Lung (tissue), 12 donors: ENCODE measurements around the gene BCL6. TPM values are rescaled to one million over a fixed set of nuclear protein-coding genes. Genes with fewer than 3 reads are reported as not detected.

Source experiments
- ATAC-seq: fragments of 200-7000 bp; cut with Tn5 transposase; one replicate; pipeline ENCODE4 v1.9.1; 2020; ENCODE audit warnings: moderate number of reproducible peaks; ENCODE audit not compliant: insufficient read depth, low FRiP score
- DNase-seq, 3 donors: peaks; one replicate each; pipeline ENCODE4 v3.0.0-alpha.2; 2013 to 2017
- H3K27ac ChIP-seq, 2 donors: one replicate each; pipeline ENCODE4 v1.5.1; 2013; ENCODE audit warnings: mild to moderate bottlenecking in 2 of 2, moderate library complexity in 2 of 2, control low read depth in 1 of 2, inconsistent platforms in 1 of 2, low read depth in 1 of 2, low read length in 1 of 2
- H3K27me3 ChIP-seq, 3 donors: one replicate each; pipeline ENCODE4 v1.5.1; 2013; ENCODE audit warnings: low read length in 2 of 3; ENCODE audit not compliant: control insufficient read depth in 3 of 3, insufficient read depth in 3 of 3
- H3K36me3 ChIP-seq, 4 donors: one replicate each; pipeline ENCODE4 v1.5.1; 2013; ENCODE audit warnings: low read length in 4 of 4, mild to moderate bottlenecking in 1 of 4, moderate library complexity in 1 of 4; ENCODE audit not compliant: control insufficient read depth in 4 of 4, insufficient read depth in 4 of 4
- H3K4me1 ChIP-seq, 5 donors: one replicate each; pipeline ENCODE4 v1.5.1; 2013; ENCODE audit warnings: low read length in 5 of 5, mild to moderate bottlenecking in 2 of 5, moderate library complexity in 1 of 5; ENCODE audit not compliant: control insufficient read depth in 5 of 5, insufficient read depth in 5 of 5
- H3K4me3 ChIP-seq: one replicate; pipeline ENCODE4 v1.5.1; 2013; ENCODE audit warnings: mild to moderate bottlenecking, control low read depth, moderate library complexity
- H3K9ac ChIP-seq, 2 donors: one replicate each; pipeline ENCODE4 v1.5.1; 2013; ENCODE audit warnings: low read length in 2 of 2, control low read depth in 1 of 2; ENCODE audit not compliant: insufficient read depth in 1 of 2
- H3K9me3 ChIP-seq, 4 donors: one replicate each; pipeline ENCODE4 v1.5.1; 2013; ENCODE audit warnings: low read length in 3 of 4, mild to moderate bottlenecking in 1 of 4, moderate library complexity in 1 of 4; ENCODE audit not compliant: control insufficient read depth in 4 of 4, insufficient read depth in 3 of 4
- WGBS, 2 donors: extraction: QIAGEN DNeasy Blood & Tissue Kit; methylation state at CpG; one replicate each; pipeline ENCODE4 v1.1.7; 2013; 5-methylcytosine and 5-hydroxymethylcytosine counted together
- polyA plus RNA-seq, 2 donors: library from polyadenylated mRNA; stranded (reverse); fragments of 200-250 nt; gene quantifications; one replicate each; pipeline ENCODE4 v1.2.1, GENCODE V29; 2013
- total RNA-seq, 2 donors: library from RNA; depleted of rRNA in 1 of 2; stranded (reverse); fragments of >200 nt in 1 of 2; gene quantifications; one replicate each; pipeline ENCODE4 v1.2.1, GENCODE V29; 2014 to 2021
- TF ChIP-seq, protein P1 (sequence below): IDR thresholded peaks from 2 replicates; pipeline ENCODE4 v1.5.1; 2012; ENCODE audit warnings: mild to moderate bottlenecking; ENCODE audit errors: control extremely low read depth, extremely low read depth
- donor health status: control.
- donor health status: control.
- donor health status: Bipolar disorder and iron deficiency.
- donor health status: healthy.
- donor health status: DM: yes; HTN: yes; CAD: no.

Gene BCL6
- total and polyA plus RNA-seq, 4 donors, result 29.4 to 137 (median 76.5) TPM

DNA sequence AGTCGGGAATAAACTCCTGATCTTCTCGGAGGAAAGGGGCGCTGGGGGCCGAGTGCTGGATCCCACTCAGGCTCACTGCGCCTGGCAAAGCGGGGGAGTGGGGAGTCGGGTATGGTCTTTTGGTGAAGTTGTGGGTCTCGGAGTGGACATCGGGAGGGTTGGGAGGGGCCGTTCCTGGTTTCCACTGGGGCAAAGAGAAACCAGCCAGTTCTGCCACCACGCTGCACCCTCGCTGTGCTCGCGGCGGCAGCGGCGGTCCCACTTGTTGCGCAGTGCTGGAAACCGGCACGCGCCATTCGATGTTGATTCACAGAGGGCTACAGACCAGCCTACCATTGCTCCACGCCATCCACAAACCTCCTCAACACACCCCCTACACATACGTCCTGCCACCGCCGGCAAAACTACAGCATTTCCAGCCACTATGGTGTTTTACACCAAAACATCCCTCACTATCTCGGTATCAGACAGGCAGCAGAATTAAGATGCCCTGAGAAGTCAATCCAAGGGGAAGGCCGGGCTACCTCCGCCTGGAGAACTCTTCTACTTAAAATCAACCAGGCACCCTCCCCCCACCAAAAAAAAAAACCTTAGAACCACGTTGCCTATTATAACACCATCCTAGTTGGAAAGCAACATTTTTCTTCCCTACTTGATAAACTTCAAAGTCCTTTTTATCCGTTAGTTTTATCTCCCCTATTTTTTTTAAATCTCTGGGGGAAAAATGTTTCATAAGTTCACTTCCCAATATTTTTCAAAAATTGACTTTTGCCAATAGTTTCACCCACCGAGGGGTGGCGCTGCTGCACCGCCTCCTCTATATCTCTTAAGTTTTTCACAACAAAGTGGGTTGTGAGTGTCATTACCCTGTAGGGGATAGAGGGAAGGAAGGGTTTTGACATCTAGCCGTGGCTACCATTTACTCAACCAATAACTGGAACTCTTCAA is 3.6 kb downstream of the BCL6 start:
- H3K27ac ChIP-seq, result peak overlapping the region; percentile 96 to 98
- no peaks in the 10 kb centered on the region for H3K27me3 ChIP-seq
- H3K9me3 ChIP-seq, result no peaks in the 10 kb centered on the region
- 1 to 2% methylated on average over 35 of the region's 35 CpGs for WGBS, 2 donors
- DNase-seq, result peak; percentile 74 to 84 (median 80)
- peak overlapping the region in 1 of 2 donors; percentile 89 for H3K9ac ChIP-seq
- no peak for ATAC-seq
- no peaks in the 10 kb centered on the region for H3K36me3 ChIP-seq
- peaks cover 0 to 51% (median 12%) of the 10 kb centered on the region in 5 donors for H3K4me1 ChIP-seq
- TF ChIP-seq, protein P1, sequence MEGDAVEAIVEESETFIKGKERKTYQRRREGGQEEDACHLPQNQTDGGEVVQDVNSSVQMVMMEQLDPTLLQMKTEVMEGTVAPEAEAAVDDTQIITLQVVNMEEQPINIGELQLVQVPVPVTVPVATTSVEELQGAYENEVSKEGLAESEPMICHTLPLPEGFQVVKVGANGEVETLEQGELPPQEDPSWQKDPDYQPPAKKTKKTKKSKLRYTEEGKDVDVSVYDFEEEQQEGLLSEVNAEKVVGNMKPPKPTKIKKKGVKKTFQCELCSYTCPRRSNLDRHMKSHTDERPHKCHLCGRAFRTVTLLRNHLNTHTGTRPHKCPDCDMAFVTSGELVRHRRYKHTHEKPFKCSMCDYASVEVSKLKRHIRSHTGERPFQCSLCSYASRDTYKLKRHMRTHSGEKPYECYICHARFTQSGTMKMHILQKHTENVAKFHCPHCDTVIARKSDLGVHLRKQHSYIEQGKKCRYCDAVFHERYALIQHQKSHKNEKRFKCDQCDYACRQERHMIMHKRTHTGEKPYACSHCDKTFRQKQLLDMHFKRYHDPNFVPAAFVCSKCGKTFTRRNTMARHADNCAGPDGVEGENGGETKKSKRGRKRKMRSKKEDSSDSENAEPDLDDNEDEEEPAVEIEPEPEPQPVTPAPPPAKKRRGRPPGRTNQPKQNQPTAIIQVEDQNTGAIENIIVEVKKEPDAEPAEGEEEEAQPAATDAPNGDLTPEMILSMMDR, result peak; percentile 85
- H3K4me3 ChIP-seq, result peak overlapping the region; percentile 40

DNA sequence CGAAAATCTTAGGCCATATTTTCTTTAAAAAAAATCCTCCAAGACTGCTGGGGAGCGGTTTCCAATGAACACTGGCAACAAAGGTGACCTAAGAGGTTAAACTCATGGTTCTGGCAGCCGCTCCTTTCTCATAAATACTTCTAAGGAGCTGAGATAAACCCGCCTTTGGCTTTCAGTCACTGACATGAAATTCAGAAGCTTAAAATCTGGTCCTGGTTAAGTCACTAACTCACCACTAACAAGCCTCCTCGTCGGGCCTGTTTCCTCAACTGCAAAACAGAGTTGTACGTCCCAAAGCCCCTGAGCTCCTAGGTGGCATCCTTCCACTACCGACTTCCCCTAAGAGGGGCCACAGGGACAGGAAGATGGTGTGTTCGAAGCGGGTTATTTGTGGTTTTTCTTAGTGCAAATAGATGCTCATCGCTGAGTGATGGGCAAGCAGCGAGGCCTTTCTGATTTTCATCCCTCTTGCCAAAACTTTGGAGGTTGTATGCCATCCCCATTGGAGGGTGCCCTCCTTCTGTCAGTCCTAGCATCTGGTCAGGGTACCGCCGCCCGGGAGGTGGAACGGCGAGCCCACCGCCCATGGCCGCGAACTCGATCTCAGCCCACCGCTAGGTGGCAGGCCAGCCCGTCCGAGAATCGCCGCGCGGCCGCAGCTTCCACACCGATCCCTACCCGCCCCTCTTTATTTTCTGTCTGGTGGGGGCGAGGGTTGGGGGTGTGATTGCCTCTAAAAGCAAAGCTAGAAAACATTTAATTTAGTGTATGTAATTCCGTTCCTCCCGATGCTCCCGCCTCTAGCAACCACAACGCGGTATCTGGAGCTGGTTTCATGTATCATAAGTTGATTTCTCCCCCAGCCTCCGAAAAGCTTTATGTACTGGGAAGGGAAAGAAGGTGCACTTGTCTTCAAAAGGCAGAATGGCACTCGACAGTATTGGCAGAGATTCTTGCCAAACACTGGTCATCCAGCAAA is 4.6 kb downstream of the BCL6 start:
- Histone ChIP-seq H3K4me1 (peaks cover 4 to 49% (median 14%) of the 10 kb centered on the region in 5 donors), H3K4me3 (peak overlapping the region; percentile 40), H3K36me3 (no peaks in the 10 kb centered on the region), H3K9me3 (no peaks in the 10 kb centered on the region), H3K27ac (peak overlapping the region; percentile 96 to 98), H3K9ac (peak overlapping the region in 1 of 2 donors; percentile 89), H3K27me3 (no peaks in the 10 kb centered on the region)
- ATAC-seq (no peak), DNase-seq (peak; percentile 77 to 80 (median 78))
- TF ChIP-seq, protein P1, result peak; percentile 59
- 1 to 2% methylated on average over 39 of the region's 39 CpGs for WGBS, 2 donors

DNA sequence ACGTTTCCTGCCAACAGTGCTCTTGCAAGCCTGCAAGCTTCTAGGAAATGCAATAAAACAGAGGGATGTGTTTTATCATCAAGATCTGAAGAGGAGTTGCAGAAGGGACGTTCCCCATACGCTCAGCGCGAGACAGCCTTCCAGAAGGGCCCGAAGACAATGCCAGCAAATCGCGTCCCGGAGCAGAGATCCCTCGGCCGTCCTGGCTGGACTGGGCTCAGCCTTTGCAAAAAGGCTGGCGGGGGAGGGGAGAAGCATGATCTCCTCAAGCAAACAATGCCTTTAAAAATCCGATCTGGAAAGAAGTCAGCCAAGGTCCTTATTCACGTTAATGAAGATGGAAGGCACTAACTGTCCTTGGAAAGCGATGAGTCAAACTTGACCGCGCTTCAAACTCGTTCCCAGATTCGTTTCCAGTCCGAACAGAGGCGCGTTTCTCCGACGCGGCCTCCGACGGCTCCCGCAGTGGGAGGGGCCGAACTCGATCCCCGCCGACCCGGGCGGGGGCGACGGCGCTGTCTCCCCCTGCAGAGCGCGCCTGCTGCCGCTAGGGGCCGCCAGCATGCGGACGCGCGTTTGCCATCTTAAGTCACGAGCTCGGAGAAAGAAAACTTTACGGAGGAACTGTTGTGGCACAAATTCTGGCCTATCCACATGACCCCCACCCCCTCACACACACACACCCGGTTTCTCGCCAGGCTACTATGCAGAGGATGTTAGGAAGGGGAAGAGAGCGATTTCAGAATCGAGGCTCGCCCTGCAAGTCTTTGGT is 5.5 kb downstream of the BCL6 start:
- no peaks in the 10 kb centered on the region for H3K36me3 ChIP-seq
- WGBS, 2 donors, result 1 to 2% methylated on average over 53 of the region's 53 CpGs
- H3K4me3 ChIP-seq, result no peak overlapping the region
- no peaks in the 10 kb centered on the region for H3K9me3 ChIP-seq
- DNase-seq, result peak; percentile 92 to 95 (median 92)
- peak; percentile 49 for ATAC-seq
- H3K4me1 ChIP-seq, result peaks cover 8 to 49% (median 14%) of the 10 kb centered on the region in 5 donors
- H3K27ac ChIP-seq, result peak overlapping the region; percentile 96 to 98
- peak overlapping the region in 1 of 2 donors; percentile 89 for H3K9ac ChIP-seq
- no peaks in the 10 kb centered on the region for H3K27me3 ChIP-seq
- TF ChIP-seq, protein P1, result peak; percentile 80
